Heart left ventricle (tissue), 13 donors: Measurements from ENCODE around the gene DUSP19.

ENCODE experiments used
- POLR2A ChIP-seq, 2 donors: fragments of 450-650 bp; IDR thresholded peaks; one replicate each; pipeline ENCODE4 v1.6.1; 2017; ENCODE audit warnings: antibody characterized with exemption in 2 of 2, mild to moderate bottlenecking in 2 of 2, moderate library complexity in 2 of 2
- TF ChIP-seq, protein P1 (sequence below), 12 donors: fragments of 200-600 bp; sonication (generic) in 4 of 12; IDR thresholded peaks; one replicate each; pipeline versions ENCODE4 v1.5.0 to v1.8.0; 2018 to 2022; ENCODE audit warnings: antibody characterized with exemption in 12 of 12, mild to moderate bottlenecking in 5 of 12
- donor health status: ischemic (EF 13 %, LVEDD 7.1; RV severe dilation, severe dysfunction).
- donor health status: DM: no; HTN: yes; CAD: no.
- donor health status: DM: no; HTN: no; CAD: no.
- donor health status: ischemic (EF 25% LVEDD 6.9; RV normal size, moderate dysfunction).
- donor health status: ischemic (EF 25% LVEDD 5.7; RV mildly dilated, moderate dysfunction).
- donor health status: ischemic (EF 35%, LVEDD 5.7; RV mildly dilated, moderate dysfunction).
- donor health status: nonischemic (EF 11% LVEDD 7.7; RV severe dilation, severe dysfunction).
- donor health status: DM: yes; HTN: yes; CAD: no.
- donor health status: PGD.
- donor health status: ischemic (EF 29% LVEDD 5.4; RV normal size, mild dysfunction).
- donor health status: nonischemic (EF 23%, LVEDD 6.1; RV moderate dilation, normal function).

DNA sequence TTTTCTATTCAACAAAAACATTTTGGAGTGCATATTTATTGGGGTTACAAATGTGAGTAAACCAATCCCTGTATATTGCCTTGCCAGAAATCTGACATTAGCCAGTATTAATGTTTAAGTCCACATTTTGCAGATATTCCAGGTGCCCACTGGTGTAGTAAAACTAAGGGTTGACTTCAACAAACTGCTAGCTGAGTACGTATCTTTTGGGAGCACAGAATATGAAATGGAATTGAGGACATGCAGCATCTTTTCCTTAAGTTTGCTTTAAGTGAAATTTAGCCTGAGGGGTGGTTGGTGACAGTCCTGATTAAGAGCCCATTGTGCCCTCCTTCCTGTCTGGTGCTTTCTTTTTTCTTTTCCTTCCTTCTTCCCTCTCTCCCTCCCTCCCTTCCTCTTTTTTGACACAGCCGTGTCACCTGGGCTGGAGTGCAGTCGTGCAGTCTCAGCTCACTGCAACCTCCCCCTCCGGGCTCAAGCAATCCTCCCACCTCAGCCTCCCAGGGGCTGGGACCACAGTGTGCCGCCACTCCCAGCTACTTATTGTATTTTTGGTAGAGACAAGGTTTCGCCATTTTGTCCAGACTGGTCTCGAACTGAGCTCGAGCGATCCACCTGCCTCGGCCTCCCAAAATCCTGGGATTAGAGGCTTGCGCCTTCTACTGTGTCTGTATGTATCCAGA, 47.3 kb downstream of the DUSP19 start:
- no peak for TF ChIP-seq POLR2A (IDR thresholded peaks at IDR 0.05)
- TF ChIP-seq, protein P1, sequence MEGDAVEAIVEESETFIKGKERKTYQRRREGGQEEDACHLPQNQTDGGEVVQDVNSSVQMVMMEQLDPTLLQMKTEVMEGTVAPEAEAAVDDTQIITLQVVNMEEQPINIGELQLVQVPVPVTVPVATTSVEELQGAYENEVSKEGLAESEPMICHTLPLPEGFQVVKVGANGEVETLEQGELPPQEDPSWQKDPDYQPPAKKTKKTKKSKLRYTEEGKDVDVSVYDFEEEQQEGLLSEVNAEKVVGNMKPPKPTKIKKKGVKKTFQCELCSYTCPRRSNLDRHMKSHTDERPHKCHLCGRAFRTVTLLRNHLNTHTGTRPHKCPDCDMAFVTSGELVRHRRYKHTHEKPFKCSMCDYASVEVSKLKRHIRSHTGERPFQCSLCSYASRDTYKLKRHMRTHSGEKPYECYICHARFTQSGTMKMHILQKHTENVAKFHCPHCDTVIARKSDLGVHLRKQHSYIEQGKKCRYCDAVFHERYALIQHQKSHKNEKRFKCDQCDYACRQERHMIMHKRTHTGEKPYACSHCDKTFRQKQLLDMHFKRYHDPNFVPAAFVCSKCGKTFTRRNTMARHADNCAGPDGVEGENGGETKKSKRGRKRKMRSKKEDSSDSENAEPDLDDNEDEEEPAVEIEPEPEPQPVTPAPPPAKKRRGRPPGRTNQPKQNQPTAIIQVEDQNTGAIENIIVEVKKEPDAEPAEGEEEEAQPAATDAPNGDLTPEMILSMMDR (IDR thresholded peaks at IDR 0.05), result no peak
